PFSK-1 (cell line): ENCODE measurements around the gene VCL.

Experiments used
- FOXP2 ChIP-seq: optimal IDR thresholded peaks from 2 replicates; pipeline ENCODE3; 2011; ENCODE audit warnings: borderline replicate concordance, control low read depth, inconsistent platforms; ENCODE audit not compliant: insufficient read depth; ENCODE audit errors: extremely low read length, extremely low read depth
- POLR2AphosphoS5 ChIP-seq: IDR thresholded peaks from 2 replicates; pipeline ENCODE4 v1.6.1; 2012; ENCODE audit warnings: low read depth, mild to moderate bottlenecking, control low read depth, low read length, moderate library complexity
- SIN3A ChIP-seq: IDR thresholded peaks from 2 replicates; pipeline ENCODE4 v1.6.1; 2012; ENCODE audit warnings: mild to moderate bottlenecking, low read length, moderate library complexity, borderline replicate concordance; ENCODE audit not compliant: insufficient read depth
- TAF1 ChIP-seq: IDR thresholded peaks from 2 replicates; pipeline ENCODE4 v1.6.1; 2012; ENCODE audit warnings: low read length, control low read depth, borderline replicate concordance; ENCODE audit not compliant: insufficient read depth
- TF ChIP-seq, protein P1 (sequence below), 2 experiments: IDR thresholded peaks; 2 replicates each; pipeline versions ENCODE4 v1.6.1 to v1.8.0; 2011 to 2012; ENCODE audit warnings: low read depth in 2 of 2, low read length in 2 of 2, control low read depth in 1 of 2, inconsistent platforms in 1 of 2, mild to moderate bottlenecking in 1 of 2, moderate library complexity in 1 of 2; ENCODE audit not compliant: insufficient read depth in 1 of 2

The VCL gene

DNA sequence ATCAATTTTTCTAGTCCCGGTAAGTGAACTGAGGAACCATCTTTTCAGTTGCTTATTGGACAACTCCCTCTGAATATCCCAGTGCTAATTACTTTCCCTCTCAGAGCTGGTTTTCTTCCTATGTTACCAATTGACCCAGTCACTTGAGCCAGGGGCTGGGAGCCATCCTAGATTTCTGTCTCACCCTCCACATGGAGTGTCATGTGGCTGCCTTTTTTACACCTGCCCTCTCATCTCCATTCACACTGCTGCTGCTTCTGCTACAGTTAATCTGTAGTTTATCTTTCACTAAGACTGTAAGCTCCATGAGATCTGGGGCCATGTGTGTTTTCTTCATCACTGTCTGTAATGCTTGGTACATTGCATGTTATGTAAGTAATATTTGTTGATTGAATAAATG lies 35.8 kb downstream of the VCL start:
- TF ChIP-seq POLR2AphosphoS5 (no peak), TAF1 (no peak), SIN3A (no peak), FOXP2 (no peak)
- TF ChIP-seq, protein P1, sequence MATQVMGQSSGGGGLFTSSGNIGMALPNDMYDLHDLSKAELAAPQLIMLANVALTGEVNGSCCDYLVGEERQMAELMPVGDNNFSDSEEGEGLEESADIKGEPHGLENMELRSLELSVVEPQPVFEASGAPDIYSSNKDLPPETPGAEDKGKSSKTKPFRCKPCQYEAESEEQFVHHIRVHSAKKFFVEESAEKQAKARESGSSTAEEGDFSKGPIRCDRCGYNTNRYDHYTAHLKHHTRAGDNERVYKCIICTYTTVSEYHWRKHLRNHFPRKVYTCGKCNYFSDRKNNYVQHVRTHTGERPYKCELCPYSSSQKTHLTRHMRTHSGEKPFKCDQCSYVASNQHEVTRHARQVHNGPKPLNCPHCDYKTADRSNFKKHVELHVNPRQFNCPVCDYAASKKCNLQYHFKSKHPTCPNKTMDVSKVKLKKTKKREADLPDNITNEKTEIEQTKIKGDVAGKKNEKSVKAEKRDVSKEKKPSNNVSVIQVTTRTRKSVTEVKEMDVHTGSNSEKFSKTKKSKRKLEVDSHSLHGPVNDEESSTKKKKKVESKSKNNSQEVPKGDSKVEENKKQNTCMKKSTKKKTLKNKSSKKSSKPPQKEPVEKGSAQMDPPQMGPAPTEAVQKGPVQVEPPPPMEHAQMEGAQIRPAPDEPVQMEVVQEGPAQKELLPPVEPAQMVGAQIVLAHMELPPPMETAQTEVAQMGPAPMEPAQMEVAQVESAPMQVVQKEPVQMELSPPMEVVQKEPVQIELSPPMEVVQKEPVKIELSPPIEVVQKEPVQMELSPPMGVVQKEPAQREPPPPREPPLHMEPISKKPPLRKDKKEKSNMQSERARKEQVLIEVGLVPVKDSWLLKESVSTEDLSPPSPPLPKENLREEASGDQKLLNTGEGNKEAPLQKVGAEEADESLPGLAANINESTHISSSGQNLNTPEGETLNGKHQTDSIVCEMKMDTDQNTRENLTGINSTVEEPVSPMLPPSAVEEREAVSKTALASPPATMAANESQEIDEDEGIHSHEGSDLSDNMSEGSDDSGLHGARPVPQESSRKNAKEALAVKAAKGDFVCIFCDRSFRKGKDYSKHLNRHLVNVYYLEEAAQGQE (IDR thresholded peaks at IDR 0.05; ENCODE audit: insufficient read depth in 1 of 2, low read depth in 2 of 2, low read length in 2 of 2) = no peak

DNA sequence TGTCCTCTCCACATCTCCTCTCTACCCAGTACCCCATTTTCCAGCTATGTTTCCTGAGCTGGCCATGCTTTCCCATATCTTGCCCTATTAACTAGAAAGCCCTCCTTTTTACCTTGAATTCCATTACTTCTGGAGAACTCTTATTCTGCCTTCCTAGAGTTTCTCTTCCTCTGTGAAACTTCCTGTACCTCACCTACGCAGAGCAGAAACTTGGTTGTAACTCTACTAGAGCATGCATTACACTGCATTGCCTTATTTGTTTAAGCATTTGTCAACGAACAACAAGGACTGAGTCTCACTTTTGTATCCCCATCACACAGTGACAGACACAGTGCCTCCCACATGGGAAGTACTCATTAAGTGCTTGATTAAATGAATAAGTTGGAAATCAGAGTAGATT lies 36.4 kb downstream of the VCL start:
- TF ChIP-seq SIN3A (no peak), TAF1 (no peak), FOXP2 (no peak), POLR2AphosphoS5 (no peak)
- TF ChIP-seq, protein P1 (IDR thresholded peaks at IDR 0.05; ENCODE audit: insufficient read depth in 1 of 2, low read depth in 2 of 2, low read length in 2 of 2) = no peak

DNA sequence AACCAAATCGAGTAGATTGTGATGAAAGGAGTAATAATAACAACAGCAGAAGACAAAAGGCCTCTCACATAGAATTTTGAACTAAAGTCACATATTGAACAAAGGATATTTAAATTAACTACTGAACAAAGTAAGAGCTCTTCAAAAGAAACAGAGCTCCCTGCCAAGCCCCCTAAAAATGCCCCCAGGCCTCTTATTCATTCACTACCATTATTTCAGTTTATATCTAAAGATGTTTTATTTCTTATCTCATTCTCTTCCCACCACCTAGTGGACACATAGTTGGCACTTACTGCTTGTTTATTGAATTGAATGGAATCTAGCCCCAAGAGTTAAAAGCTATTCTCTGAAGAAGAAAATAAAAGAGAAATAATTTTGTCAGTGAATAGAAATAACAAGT lies 37.4 kb downstream of the VCL start:
- no peak for TF ChIP-seq SIN3A
- no peak for TF ChIP-seq POLR2AphosphoS5
- no peak for TF ChIP-seq TAF1
- TF ChIP-seq FOXP2 = no peak
- TF ChIP-seq, protein P1 (IDR thresholded peaks at IDR 0.05; ENCODE audit: insufficient read depth in 1 of 2, low read depth in 2 of 2, low read length in 2 of 2) = no peak

DNA sequence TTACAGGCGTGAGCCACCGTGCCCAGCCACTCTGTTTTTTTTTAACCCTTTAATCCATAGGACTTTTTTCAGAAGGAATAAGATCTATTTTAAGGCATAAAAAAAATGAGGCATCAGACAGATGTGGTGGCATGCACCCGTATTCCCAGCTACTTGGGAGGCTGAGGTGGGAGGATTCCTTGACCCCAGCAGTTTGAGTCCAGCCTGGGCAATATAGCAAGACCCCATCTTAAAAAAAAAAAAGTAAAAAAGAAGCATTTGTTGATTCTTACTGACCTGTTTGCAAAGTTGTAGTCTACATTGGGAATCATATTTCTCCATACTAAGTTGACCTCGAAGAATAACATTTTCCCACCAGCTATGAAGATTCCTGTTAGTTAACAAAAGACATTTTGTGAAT lies 38.6 kb downstream of the VCL start:
- TF ChIP-seq SIN3A = no peak
- TF ChIP-seq, protein P1 (IDR thresholded peaks at IDR 0.05; ENCODE audit: insufficient read depth in 1 of 2, low read depth in 2 of 2, low read length in 2 of 2) = no peak
- TF ChIP-seq FOXP2 = no peak
- no peak for TF ChIP-seq POLR2AphosphoS5
- no peak for TF ChIP-seq TAF1
